HCT116 (cell line): ENCODE results near the gene MEPCE. TPM values are rescaled to one million over a fixed set of nuclear protein-coding genes. Genes with fewer than 3 reads are reported as not detected.

ENCODE experiments used
- ATAC-seq: fragments of 200-7000 bp; cut with Tn5 transposase; 2 replicates; pipeline ENCODE4 v1.9.1; 2020; ENCODE audit warnings: mild to moderate bottlenecking, moderate library complexity
- BruUV-seq: library from RNA; stranded (reverse); fragments of 400-500 nt; replicated peaks from 2 replicates; lab custom pipeline; 2021; lab: Mats Ljungman, UMichigan
- CTCF ChIA-PET: fragments of 300-600 bp; sonication (Branson Sonifier 250); formaldehyde crosslinking; loops from one replicate; lab custom pipeline; 2021; ENCODE audit warnings: antibody characterized with exemption; lab: Charles Lee
- POLR2A ChIA-PET: fragments of 300-600, 350-600 bp; sonication (Branson Sonifier 250); formaldehyde crosslinking; loops from one replicate; lab custom pipeline; 2021; ENCODE audit warnings: antibody characterized with exemption; lab: Charles Lee
- RAD21 ChIA-PET, 2 experiments: fragments of 300-600 bp; sonication (Branson Sonifier 250); formaldehyde crosslinking; loops; one replicate each; lab custom pipeline; 2023; ENCODE audit warnings: low total read pairs in 2 of 2; ENCODE audit not compliant: uncharacterized antibody in 2 of 2, unreplicated experiment in 2 of 2, low non-redundant PET in 1 of 2; lab: Charles Lee
- DNase-seq: peaks from one replicate; pipeline ENCODE4 v3.0.0-alpha.2; 2010; ENCODE audit warnings: low read depth, low spot score
- H2AFZ ChIP-seq: fragments of 200-600 bp; shearing (Covaris generic), sonication (generic); 2 replicates; pipeline ENCODE4 v1.6.1; 2017; ENCODE audit warnings: low read depth, mixed run types, mixed read lengths, antibody characterized with exemption, low read length; ENCODE audit not compliant: poor library complexity, severe bottlenecking
- H3K27ac ChIP-seq: 2 replicates; pipeline ENCODE4 v1.5.1; 2012; ENCODE audit warnings: low read depth, low read length
- H3K27me3 ChIP-seq: fragments of 200-600 bp; sonication (generic); 2 replicates; pipeline ENCODE4 v1.6.1; 2016; ENCODE audit warnings: mixed run types, low read length, mixed read lengths; ENCODE audit not compliant: insufficient read depth
- H3K36me3 ChIP-seq, 2 experiments: fragments of 200-500 bp in 1 of 2; fragments of 200-600 bp in 1 of 2; sonication (Bioruptor generic) in 1 of 2; sonication (generic) in 1 of 2; 2 replicates each; pipeline versions ENCODE4 v1.5.1 to v1.6.1; 2014 to 2016; ENCODE audit warnings: low read length in 2 of 2, inconsistent platforms in 1 of 2, mixed read lengths in 1 of 2, mixed run types in 1 of 2; ENCODE audit not compliant: insufficient read depth in 2 of 2, control insufficient read depth in 1 of 2
- H3K4me1 ChIP-seq, 2 experiments: fragments of 200-600 bp in 1 of 2; sonication (generic) in 1 of 2; 2 replicates each; pipeline versions ENCODE4 v1.5.1 to v1.6.1; 2012 to 2017; ENCODE audit warnings: low read length in 2 of 2, inconsistent platforms in 1 of 2, mild to moderate bottlenecking in 1 of 2, mixed read lengths in 1 of 2, mixed run types in 1 of 2, moderate library complexity in 1 of 2; ENCODE audit not compliant: insufficient read depth in 2 of 2, control insufficient read depth in 1 of 2
- H3K4me2 ChIP-seq: fragments of 200-600 bp; sonication (generic); 2 replicates; pipeline ENCODE4 v1.6.1; 2017; ENCODE audit warnings: mixed run types, low read length, mixed read lengths
- H3K4me3 ChIP-seq, 2 experiments: fragments of 200-600 bp in 1 of 2; sonication (generic) in 1 of 2; replicated peaks in 1 of 2; 2 replicates each; pipeline ENCODE4 v1.5.1; 2011 to 2016; ENCODE audit warnings: low read length in 2 of 2, control low read depth in 1 of 2, low read depth in 1 of 2, mild to moderate bottlenecking in 1 of 2, mixed read lengths in 1 of 2, mixed run types in 1 of 2
- H3K79me2 ChIP-seq: fragments of 200-600 bp; sonication (generic); 2 replicates; pipeline ENCODE4 v1.6.1; 2017; ENCODE audit warnings: mild to moderate bottlenecking, mixed run types, low read length, moderate library complexity, mixed read lengths; ENCODE audit not compliant: insufficient read depth
- H3K9ac ChIP-seq: fragments of 200-600 bp; sonication (generic); 2 replicates; pipeline ENCODE4 v1.6.1; 2016; ENCODE audit warnings: low read length, mixed read lengths
- H3K9me2 ChIP-seq: fragments of 200-600 bp; sonication (generic), shearing (Covaris generic); 2 replicates; pipeline ENCODE4 v1.6.1; 2017; ENCODE audit warnings: mixed run types, mild to moderate bottlenecking, moderate library complexity; ENCODE audit not compliant: insufficient read depth
- H3K9me3 ChIP-seq, 2 experiments: fragments of 200-500 bp in 1 of 2; fragments of 200-600 bp in 1 of 2; sonication (Bioruptor generic) in 1 of 2; sonication (generic) in 1 of 2; 2 replicates each; pipeline ENCODE4 v1.6.1; 2014 to 2017; ENCODE audit warnings: low read length in 2 of 2, mixed read lengths in 2 of 2, inconsistent platforms in 1 of 2, low read depth in 1 of 2, mild to moderate bottlenecking in 1 of 2, mixed run types in 1 of 2, moderate library complexity in 1 of 2; ENCODE audit not compliant: control insufficient read depth in 1 of 2, insufficient read depth in 1 of 2
- H4K20me1 ChIP-seq: fragments of 200-600 bp; sonication (generic), shearing (Covaris generic); 2 replicates; pipeline ENCODE4 v1.6.1; 2017; ENCODE audit warnings: mixed run types, mild to moderate bottlenecking, moderate library complexity; ENCODE audit not compliant: insufficient read depth
- EZH2 ChIP-seq: fragments of 200-600 bp; sonication (generic); IDR thresholded peaks from 2 replicates; pipeline ENCODE4 v1.6.1; 2017; ENCODE audit warnings: antibody characterized with exemption, mixed run types
- POLR2A ChIP-seq: IDR thresholded peaks from 2 replicates; pipeline ENCODE4 v1.7.0; 2011; ENCODE audit warnings: borderline replicate concordance; ENCODE audit not compliant: insufficient read depth, insufficient read length; ENCODE audit errors: extremely low read depth
- POLR2AphosphoS5 ChIP-seq: IDR thresholded peaks from 2 replicates; pipeline ENCODE4 v1.6.1; 2011; ENCODE audit warnings: mild to moderate bottlenecking, low read depth, low read length, moderate library complexity
- TCF7L2 ChIP-seq: IDR thresholded peaks from 2 replicates; pipeline ENCODE4 v1.7.0; 2011; ENCODE audit warnings: borderline replicate concordance, inconsistent platforms; ENCODE audit not compliant: insufficient read depth, insufficient read length; ENCODE audit errors: extremely low read depth
- YY1 ChIP-seq: IDR thresholded peaks from 2 replicates; pipeline ENCODE4 v1.6.1; 2011; ENCODE audit warnings: low read length, low read depth, moderate library complexity, mild to moderate bottlenecking; ENCODE audit not compliant: insufficient replicate concordance; ENCODE audit errors: extremely low read depth
- intact Hi-C: fragments of 100-400 bp; cut with micrococcal nuclease; formaldehyde crosslinking; loops from 2 replicates; pipeline ENCODE4 v1.10.0; 2022
- total RNA-seq: library from RNA; stranded (reverse); gene quantifications from one replicate; pipeline ENCODE4 v1.2.1, GENCODE V29; 2021; ENCODE audit not compliant: unreplicated experiment

Gene MEPCE
- total RNA-seq, 1 experiment from 2014 or later: 44.4 TPM

- CTCF ChIA-PET: interaction anchor here (1.0 to 2.6 kb wide), 4 partner anchors 21 to 277 kb away, joined by 3 to 12 read pairs (median 4); partner anchors contain the start of genes POP7 and TSC22D4
- ATAC-seq: peak; percentile 75
- Histone ChIP-seq H3K9ac (peak overlapping the region; percentile 89), H3K36me3 (peaks cover 4 to 30% of the 10 kb centered on the region in 2 experiments; a peak in 2 of 4 replicates)
- TF ChIP-seq POLR2AphosphoS5: peak; percentile 86
- peak; percentile 54 for TF ChIP-seq TCF7L2
- TF ChIP-seq YY1: peak; percentile 43
- TF ChIP-seq EZH2: no peak
- peak; percentile 8 for TF ChIP-seq POLR2A
- TF ChIP-seq, all 23 proteins: peak for 4
- Histone ChIP-seq H2AFZ (no peak overlapping the region), H3K4me1 (peaks cover 0 to 52% of the 10 kb centered on the region in 2 experiments), H3K27ac (peak overlapping the region; percentile 99), H3K4me3 (peak overlapping the region; percentile 82 to 85), H4K20me1 (no peaks in the 10 kb centered on the region), H3K4me2 (peak overlapping the region; percentile 89), H3K9me3 (no peaks in the 10 kb centered on the region), H3K9me2 (no peaks in the 10 kb centered on the region), H3K27me3 (no peaks in the 10 kb centered on the region), H3K79me2 (peaks cover 45% of the 10 kb centered on the region)
- peak; percentile 99 for DNase-seq
- BruUV-seq: no TSS peak
- RAD21 ChIA-PET: interaction anchor here in 1 of 2 experiments (1.0 kb wide), 1 partner anchor 296 kb away, joined by 3 read pairs; no protein-coding TSS in a partner anchor
- POLR2A ChIA-PET: interaction anchor here (0.8 to 2.5 kb wide), 28 partner anchors 8 to 656 kb away, joined by 3 to 15 read pairs (median 4); partner anchors contain the start of genes AGFG2, AP4M1, FBXO24 and LAMTOR4
- intact Hi-C loops: no loop called here
Measured at GRCh38 chr7:100428967-100429636, 529 bp upstream of the MEPCE start.
